GM19452 (cell line): ENCODE measurements around the gene SPRED2.
"Not testable (repeated sequence)": the region's sequence is repeated elsewhere in the genome, so short reads cannot be mapped to it uniquely, and the experiment has no call there.

Experiments used
- ATAC-seq: cut with Tn5 transposase; IDR thresholded peaks from one replicate; pipeline ENCODE4 v1.9.1; 2021; ENCODE audit not compliant: unreplicated experiment

The SPRED2 gene

GRCh38 chr2:65349863-65350262, 82.5 kb downstream of the SPRED2 start:
- no peak for ATAC-seq

- ATAC-seq = no peak
These were observed 84.5 kb downstream of the SPRED2 start for GRCh38 chr2:65347913-65348312.

GRCh38 chr2:65345631-65346030, 86.8 kb downstream of the SPRED2 start:
- ATAC-seq = no peak

GRCh38 chr2:65344689-65345088, 87.7 kb downstream of the SPRED2 start:
- ATAC-seq = no peak

- no peak for ATAC-seq
These were observed 88.2 kb downstream of the SPRED2 start for GRCh38 chr2:65344182-65344581.

GRCh38 chr2:65343386-65343785, 89.0 kb downstream of the SPRED2 start:
- ATAC-seq = no peak

- ATAC-seq = no peak
These were observed 91.3 kb downstream of the SPRED2 start for GRCh38 chr2:65340898-65341681.

- no peak for ATAC-seq
These were observed 92.8 kb downstream of the SPRED2 start for GRCh38 chr2:65339648-65340047.

- ATAC-seq = not testable (repeated sequence)
These were observed 93.4 kb downstream of the SPRED2 start for GRCh38 chr2:65338830-65339495.

GRCh38 chr2:65337915-65338314, 94.5 kb downstream of the SPRED2 start:
- ATAC-seq = not testable (repeated sequence)

- ATAC-seq = no peak
These were observed 97.7 kb downstream of the SPRED2 start for GRCh38 chr2:65334714-65335113.

GRCh38 chr2:65331336-65332025, 100.9 kb downstream of the SPRED2 start:
- no peak for ATAC-seq

- no peak for ATAC-seq
These were observed 102.9 kb downstream of the SPRED2 start for GRCh38 chr2:65329525-65329924.

GRCh38 chr2:65326276-65326675, 106.1 kb downstream of the SPRED2 start:
- no peak for ATAC-seq

GRCh38 chr2:65325066-65325465, 107.3 kb downstream of the SPRED2 start:
- no peak for ATAC-seq

- ATAC-seq = no peak
These were observed 111.5 kb downstream of the SPRED2 start for GRCh38 chr2:65320946-65321345.

- ATAC-seq = peak; percentile 67
These were observed 112.2 kb downstream of the SPRED2 start for GRCh38 chr2:65320042-65320725.

GRCh38 chr2:65319674-65320041, 112.7 kb downstream of the SPRED2 start:
- no peak for ATAC-seq

GRCh38 chr2:65319072-65319673, 113.2 kb downstream of the SPRED2 start:
- no peak for ATAC-seq

GRCh38 chr2:65317841-65318240, 114.6 kb downstream of the SPRED2 start:
- ATAC-seq = no peak

- not testable (repeated sequence) for ATAC-seq
These were observed 115.0 kb downstream of the SPRED2 start for GRCh38 chr2:65317351-65317750.
